ENCODE results near the gene OR13G1. TPM values are rescaled to one million over a fixed set of nuclear protein-coding genes. Genes with fewer than 3 reads are reported as not detected.

The OR13G1 gene
- total and polyA plus RNA-seq, 12 donors, result not detected

DNA sequence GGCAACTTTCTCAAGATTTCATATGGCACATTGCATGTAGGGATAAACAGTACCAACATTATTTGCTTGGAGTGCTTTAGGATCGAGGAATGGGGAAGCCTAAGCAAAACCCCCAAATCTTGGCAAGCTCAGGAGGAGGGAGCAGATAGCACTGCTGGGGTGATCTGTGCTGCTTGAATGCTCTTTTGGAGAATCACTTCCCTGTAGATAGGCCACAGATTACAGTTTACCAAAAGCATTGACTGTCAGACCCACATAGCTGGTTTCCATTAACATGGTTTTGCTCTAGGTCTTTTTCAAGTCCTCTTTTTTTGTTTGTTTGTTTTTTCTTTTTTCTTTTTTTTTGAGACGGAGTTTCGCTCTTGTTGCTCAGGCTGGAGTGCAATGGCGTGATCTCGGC lies 36.8 kb downstream of the OR13G1 start:
- Histone ChIP-seq H3K27ac (no peak overlapping the region), H3K4me1 (replicated peaks in 1 of 2) (no peaks in the 10 kb centered on the region), H3K27me3 (no peaks in the 10 kb centered on the region), H3K9me3 (replicated peaks in 1 of 3) (no peaks in the 10 kb centered on the region), H3K4me3 (no peak overlapping the region), H3K36me3 (replicated peaks in 1 of 2) (no peaks in the 10 kb centered on the region)
- TF ChIP-seq, protein P1, sequence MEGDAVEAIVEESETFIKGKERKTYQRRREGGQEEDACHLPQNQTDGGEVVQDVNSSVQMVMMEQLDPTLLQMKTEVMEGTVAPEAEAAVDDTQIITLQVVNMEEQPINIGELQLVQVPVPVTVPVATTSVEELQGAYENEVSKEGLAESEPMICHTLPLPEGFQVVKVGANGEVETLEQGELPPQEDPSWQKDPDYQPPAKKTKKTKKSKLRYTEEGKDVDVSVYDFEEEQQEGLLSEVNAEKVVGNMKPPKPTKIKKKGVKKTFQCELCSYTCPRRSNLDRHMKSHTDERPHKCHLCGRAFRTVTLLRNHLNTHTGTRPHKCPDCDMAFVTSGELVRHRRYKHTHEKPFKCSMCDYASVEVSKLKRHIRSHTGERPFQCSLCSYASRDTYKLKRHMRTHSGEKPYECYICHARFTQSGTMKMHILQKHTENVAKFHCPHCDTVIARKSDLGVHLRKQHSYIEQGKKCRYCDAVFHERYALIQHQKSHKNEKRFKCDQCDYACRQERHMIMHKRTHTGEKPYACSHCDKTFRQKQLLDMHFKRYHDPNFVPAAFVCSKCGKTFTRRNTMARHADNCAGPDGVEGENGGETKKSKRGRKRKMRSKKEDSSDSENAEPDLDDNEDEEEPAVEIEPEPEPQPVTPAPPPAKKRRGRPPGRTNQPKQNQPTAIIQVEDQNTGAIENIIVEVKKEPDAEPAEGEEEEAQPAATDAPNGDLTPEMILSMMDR (IDR thresholded peaks at IDR 0.05), result no peak
- no peak for TF ChIP-seq POLR2A (IDR thresholded peaks at IDR 0.05)
- intact Hi-C loops (cut with DNase I), result no loop called here
- no peak for DNase-seq
- WGBS, 4 donors, result 68 to 83% (median 78%) methylated on average over 5 of the region's 5 CpGs

DNA sequence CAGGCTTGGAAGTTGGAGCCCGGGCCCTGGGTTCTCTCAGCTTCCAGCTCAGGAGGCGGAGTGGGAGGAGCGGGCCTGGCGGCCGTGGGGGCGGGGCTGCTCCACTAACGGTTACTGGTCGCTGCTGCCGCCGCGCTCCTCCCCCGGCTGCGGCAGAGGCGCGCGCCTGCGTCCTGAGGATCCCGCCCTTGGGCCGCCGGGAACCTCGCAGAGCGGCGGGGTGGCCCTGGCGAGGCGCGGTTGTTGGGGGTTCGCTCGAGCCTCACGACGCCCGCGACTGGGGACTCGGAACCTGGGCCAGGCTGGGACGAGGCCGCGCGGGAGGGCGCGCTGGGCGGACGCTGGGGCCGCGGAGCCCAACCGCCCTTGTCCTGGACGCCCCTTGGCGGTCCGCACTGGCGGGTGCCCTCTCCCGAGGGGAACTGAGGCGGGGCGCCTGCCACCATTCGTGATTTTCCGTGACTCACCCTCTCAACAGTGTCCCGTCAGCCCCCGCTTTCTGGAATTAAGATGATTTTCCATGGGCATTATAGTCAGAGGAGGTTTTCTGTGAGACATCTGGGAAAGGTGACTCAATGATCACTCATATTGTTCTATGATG lies 40.1 kb downstream of the OR13G1 start:
- peak overlapping the region in 1 of 5 donors; percentile 53 for H3K27ac ChIP-seq
- TF ChIP-seq, protein P1 (IDR thresholded peaks at IDR 0.05), result no peak
- TF ChIP-seq POLR2A (IDR thresholded peaks at IDR 0.05), result no peak
- DNase-seq, result peak; percentile 31 to 82 (median 51)
- no peaks in the 10 kb centered on the region for H3K9me3 ChIP-seq (replicated peaks in 1 of 3)
- no peaks in the 10 kb centered on the region for H3K36me3 ChIP-seq (replicated peaks in 1 of 2)
- no peaks in the 10 kb centered on the region for H3K4me1 ChIP-seq (replicated peaks in 1 of 2)
- H3K27me3 ChIP-seq, result no peaks in the 10 kb centered on the region
- intact Hi-C loops (cut with DNase I), result no loop called here
- 9 to 31% (median 11%) methylated on average over 9 to 55 of the region's 55 CpGs for WGBS, 4 donors
- peak overlapping the region in 1 of 4 donors; percentile 50 for H3K4me3 ChIP-seq

DNA sequence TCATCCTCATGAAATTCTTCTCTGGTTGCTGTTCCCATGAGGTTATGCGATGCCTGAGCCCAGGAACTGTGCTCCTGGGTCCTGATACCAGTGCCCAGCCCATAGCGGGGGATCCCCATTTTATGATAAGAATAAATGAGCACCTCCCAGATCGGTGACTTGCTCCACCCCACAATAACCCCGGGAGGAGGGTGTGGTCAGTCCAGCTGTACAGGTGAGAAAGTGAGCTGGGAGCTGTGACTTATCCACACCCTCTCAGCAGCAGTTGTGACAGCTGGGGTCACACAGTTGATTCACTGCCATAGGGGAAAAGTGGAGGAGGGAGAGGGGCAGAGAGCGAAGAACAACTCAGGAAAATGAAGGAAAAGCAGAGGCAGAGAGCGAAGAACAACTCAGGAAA lies 40.8 kb downstream of the OR13G1 start:
- no peaks in the 10 kb centered on the region for H3K36me3 ChIP-seq (replicated peaks in 1 of 2)
- no peak for DNase-seq
- no peaks in the 10 kb centered on the region for H3K4me1 ChIP-seq (replicated peaks in 1 of 2)
- WGBS, 4 donors, result 75 to 85% (median 79%) methylated on average over 6 of the region's 6 CpGs
- no peak overlapping the region for H3K27ac ChIP-seq
- TF ChIP-seq POLR2A (IDR thresholded peaks at IDR 0.05), result no peak
- TF ChIP-seq, protein P1 (IDR thresholded peaks at IDR 0.05), result no peak
- no peak overlapping the region for H3K4me3 ChIP-seq
- H3K27me3 ChIP-seq, result no peaks in the 10 kb centered on the region
- intact Hi-C loops (cut with DNase I), result no loop called here
- H3K9me3 ChIP-seq (replicated peaks in 1 of 3), result no peaks in the 10 kb centered on the region

DNA sequence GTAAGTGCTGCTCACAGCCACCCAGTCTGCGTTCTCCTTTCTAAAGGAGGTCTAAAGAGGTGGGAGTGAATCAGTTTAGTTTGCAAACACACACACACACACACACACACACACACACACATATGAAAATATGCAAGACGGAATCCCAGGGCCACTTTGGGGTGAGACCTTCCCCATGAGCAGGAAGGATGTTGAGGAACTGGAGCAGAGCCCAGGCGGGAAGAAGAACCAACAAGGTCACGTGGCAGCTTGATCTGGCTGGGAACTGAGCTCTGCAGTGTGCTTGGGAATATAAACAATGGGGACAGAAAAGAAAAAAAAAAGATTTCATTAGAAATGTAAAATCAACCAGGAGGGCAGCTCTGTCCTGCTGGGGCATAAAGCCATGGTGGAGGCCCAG lies 41.5 kb downstream of the OR13G1 start:
- no peaks in the 10 kb centered on the region for H3K36me3 ChIP-seq (replicated peaks in 1 of 2)
- peak in 6 of 7 donors; percentile 19 to 64 (median 26) for DNase-seq
- 38 to 51% (median 47%) methylated on average over 4 of the region's 4 CpGs for WGBS, 4 donors
- intact Hi-C loops (cut with DNase I), result no loop called here
- no peaks in the 10 kb centered on the region for H3K27me3 ChIP-seq
- no peak overlapping the region for H3K27ac ChIP-seq
- no peak for TF ChIP-seq POLR2A (IDR thresholded peaks at IDR 0.05)
- TF ChIP-seq, protein P1 (IDR thresholded peaks at IDR 0.05), result no peak
- no peaks in the 10 kb centered on the region for H3K4me1 ChIP-seq (replicated peaks in 1 of 2)
- no peak overlapping the region for H3K4me3 ChIP-seq
- no peaks in the 10 kb centered on the region for H3K9me3 ChIP-seq (replicated peaks in 1 of 3)
